Panc1 (cell line): ENCODE measurements around the gene CFAP20DC.

Experiments
- CTCF ChIP-seq: fragments of 450-650 bp; IDR thresholded peaks from 2 replicates; pipeline ENCODE4 v1.5.1; 2017; ENCODE audit warnings: mild to moderate bottlenecking
- POLR2AphosphoS5 ChIP-seq: IDR thresholded peaks from 2 replicates; pipeline ENCODE4 v1.6.1; 2012; ENCODE audit warnings: mild to moderate bottlenecking, low read depth, low read length, moderate library complexity
- SIN3A ChIP-seq: IDR thresholded peaks from 2 replicates; pipeline ENCODE4 v1.6.1; 2012; ENCODE audit warnings: low read depth, mild to moderate bottlenecking, low read length, moderate library complexity, borderline replicate concordance; ENCODE audit not compliant: insufficient read depth

- TF ChIP-seq CTCF, result no peak
- TF ChIP-seq POLR2AphosphoS5, result no peak
- no peak for TF ChIP-seq SIN3A
Measured at GRCh38 chr3:59006634-59007517, 42.9 kb downstream of the CFAP20DC start.
